ENCODE measurements around the gene ELK1. TPM values are rescaled to one million over a fixed set of nuclear protein-coding genes. Genes with fewer than 3 reads are reported as not detected.

Gene ELK1
- total and polyA plus RNA-seq, 2 experiments from 2014 or later = 19.2 to 39.5 TPM

DNA sequence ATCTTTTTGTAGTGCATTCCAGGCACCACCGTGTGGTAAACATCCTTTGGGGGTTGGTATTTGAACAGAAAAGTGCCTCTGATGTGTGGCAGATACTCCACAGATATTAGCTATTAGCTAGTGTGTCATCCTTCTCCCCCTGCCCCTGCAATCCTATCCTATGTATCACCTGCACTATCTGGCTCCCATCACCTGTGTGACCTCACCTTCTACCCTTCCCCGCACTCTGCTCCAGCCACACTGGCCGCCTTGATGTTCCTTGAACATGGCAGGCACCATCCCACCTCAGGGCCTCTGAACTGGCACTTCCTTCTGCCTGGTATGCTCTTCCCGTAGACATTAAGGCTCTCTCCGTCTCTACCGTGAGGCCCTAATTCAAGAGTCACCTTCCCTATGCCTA, 3.7 kb downstream of the ELK1 start:
- Histone ChIP-seq H3F3A (replicated peaks; ENCODE audit: low read depth) (no peaks in the 10 kb centered on the region), H4K20me1 (replicated peaks; ENCODE audit: insufficient read depth) (no peaks in the 10 kb centered on the region; the same call in 1 of the 2 replicates), H2AFZ (no peak overlapping the region), H3K27ac (ENCODE audit: low read depth) (no peak overlapping the region), H3K4me3 (no peak overlapping the region), H3K79me2 (replicated peaks; ENCODE audit: insufficient read depth) (peaks cover 34% of the 10 kb centered on the region), H3K9me2 (ENCODE audit: insufficient read depth) (no peaks in the 10 kb centered on the region), H3K4me1 (ENCODE audit: insufficient read depth) (peaks cover 2% of the 10 kb centered on the region; the same call in 1 of the 2 replicates), H3K36me3 (ENCODE audit: insufficient read depth) (no peaks in the 10 kb centered on the region; the same call in 1 of the 2 replicates), H3K4me2 (no peak overlapping the region), H3K27me3 (ENCODE audit: insufficient read depth) (no peaks in the 10 kb centered on the region)
- Mint-ChIP-seq H3K9me3 (peaks cover 2% of the 10 kb centered on the region; the same call in 1 of the 3 replicates), H3K4me1 (peaks cover 23% of the 10 kb centered on the region), H3K4me3 (no peak overlapping the region), H3K27ac (no peak overlapping the region), H3K27me3 (ENCODE audit: insufficient read depth, low read depth, poor library complexity) (peaks cover 13% of the 10 kb centered on the region), H3K36me3 (ENCODE audit: low read depth) (peaks cover 22% of the 10 kb centered on the region)
- DNase-seq (ENCODE audit: low spot score) = no peak
- no peak for ATAC-seq
- TF ChIP-seq NANOG (IDR thresholded peaks at IDR 0.05; ENCODE audit: borderline replicate concordance) = no peak
- no peak for TF ChIP-seq ZNF331 (CRISPR knock-in tag; IDR thresholded peaks at IDR 0.05; ENCODE audit: low read depth)
- TF ChIP-seq POLR2AphosphoS5 (IDR thresholded peaks at IDR 0.05; ENCODE audit: low read depth) = no peak
- no peak for TF ChIP-seq STAT1 (IDR thresholded peaks at IDR 0.05; ENCODE audit: unreplicated experiment)
- TF ChIP-seq, protein P1, sequence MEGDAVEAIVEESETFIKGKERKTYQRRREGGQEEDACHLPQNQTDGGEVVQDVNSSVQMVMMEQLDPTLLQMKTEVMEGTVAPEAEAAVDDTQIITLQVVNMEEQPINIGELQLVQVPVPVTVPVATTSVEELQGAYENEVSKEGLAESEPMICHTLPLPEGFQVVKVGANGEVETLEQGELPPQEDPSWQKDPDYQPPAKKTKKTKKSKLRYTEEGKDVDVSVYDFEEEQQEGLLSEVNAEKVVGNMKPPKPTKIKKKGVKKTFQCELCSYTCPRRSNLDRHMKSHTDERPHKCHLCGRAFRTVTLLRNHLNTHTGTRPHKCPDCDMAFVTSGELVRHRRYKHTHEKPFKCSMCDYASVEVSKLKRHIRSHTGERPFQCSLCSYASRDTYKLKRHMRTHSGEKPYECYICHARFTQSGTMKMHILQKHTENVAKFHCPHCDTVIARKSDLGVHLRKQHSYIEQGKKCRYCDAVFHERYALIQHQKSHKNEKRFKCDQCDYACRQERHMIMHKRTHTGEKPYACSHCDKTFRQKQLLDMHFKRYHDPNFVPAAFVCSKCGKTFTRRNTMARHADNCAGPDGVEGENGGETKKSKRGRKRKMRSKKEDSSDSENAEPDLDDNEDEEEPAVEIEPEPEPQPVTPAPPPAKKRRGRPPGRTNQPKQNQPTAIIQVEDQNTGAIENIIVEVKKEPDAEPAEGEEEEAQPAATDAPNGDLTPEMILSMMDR (conservative IDR thresholded peaks at IDR 0.05; ENCODE audit: low read depth in 2 of 2) = no peak
- TF ChIP-seq, protein P2, sequence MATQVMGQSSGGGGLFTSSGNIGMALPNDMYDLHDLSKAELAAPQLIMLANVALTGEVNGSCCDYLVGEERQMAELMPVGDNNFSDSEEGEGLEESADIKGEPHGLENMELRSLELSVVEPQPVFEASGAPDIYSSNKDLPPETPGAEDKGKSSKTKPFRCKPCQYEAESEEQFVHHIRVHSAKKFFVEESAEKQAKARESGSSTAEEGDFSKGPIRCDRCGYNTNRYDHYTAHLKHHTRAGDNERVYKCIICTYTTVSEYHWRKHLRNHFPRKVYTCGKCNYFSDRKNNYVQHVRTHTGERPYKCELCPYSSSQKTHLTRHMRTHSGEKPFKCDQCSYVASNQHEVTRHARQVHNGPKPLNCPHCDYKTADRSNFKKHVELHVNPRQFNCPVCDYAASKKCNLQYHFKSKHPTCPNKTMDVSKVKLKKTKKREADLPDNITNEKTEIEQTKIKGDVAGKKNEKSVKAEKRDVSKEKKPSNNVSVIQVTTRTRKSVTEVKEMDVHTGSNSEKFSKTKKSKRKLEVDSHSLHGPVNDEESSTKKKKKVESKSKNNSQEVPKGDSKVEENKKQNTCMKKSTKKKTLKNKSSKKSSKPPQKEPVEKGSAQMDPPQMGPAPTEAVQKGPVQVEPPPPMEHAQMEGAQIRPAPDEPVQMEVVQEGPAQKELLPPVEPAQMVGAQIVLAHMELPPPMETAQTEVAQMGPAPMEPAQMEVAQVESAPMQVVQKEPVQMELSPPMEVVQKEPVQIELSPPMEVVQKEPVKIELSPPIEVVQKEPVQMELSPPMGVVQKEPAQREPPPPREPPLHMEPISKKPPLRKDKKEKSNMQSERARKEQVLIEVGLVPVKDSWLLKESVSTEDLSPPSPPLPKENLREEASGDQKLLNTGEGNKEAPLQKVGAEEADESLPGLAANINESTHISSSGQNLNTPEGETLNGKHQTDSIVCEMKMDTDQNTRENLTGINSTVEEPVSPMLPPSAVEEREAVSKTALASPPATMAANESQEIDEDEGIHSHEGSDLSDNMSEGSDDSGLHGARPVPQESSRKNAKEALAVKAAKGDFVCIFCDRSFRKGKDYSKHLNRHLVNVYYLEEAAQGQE (IDR thresholded peaks at IDR 0.05; ENCODE audit: unreplicated experiment) = no peak
- TF ChIP-seq, protein P3, sequence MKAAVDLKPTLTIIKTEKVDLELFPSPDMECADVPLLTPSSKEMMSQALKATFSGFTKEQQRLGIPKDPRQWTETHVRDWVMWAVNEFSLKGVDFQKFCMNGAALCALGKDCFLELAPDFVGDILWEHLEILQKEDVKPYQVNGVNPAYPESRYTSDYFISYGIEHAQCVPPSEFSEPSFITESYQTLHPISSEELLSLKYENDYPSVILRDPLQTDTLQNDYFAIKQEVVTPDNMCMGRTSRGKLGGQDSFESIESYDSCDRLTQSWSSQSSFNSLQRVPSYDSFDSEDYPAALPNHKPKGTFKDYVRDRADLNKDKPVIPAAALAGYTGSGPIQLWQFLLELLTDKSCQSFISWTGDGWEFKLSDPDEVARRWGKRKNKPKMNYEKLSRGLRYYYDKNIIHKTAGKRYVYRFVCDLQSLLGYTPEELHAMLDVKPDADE (IDR thresholded peaks at IDR 0.05) = no peak

DNA sequence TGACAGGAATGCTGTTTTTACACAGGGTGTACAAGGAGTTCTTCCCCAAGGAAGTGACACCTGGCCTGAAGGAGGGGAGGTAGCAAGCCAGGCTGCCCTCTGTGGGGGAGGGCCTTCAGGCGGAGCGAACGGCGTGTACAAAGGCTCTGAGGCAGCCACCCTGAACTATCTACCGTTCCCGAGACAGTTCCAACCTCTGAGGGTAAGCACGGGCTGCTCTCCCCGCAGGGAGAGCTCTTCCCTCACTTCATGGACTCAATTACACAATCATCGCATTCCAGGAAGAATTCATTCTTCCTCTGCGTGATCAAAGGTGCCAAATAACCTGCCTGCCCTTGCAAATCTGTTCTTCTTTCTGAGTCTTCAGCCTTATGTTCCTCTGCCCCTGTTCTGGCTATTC, 4.8 kb downstream of the ELK1 start:
- peaks cover 10% of the 10 kb centered on the region for H3K27me3 Mint-ChIP-seq (ENCODE audit: insufficient read depth, low read depth, poor library complexity)
- no peak overlapping the region for H3K4me2 ChIP-seq
- no peak overlapping the region for H3K4me3 ChIP-seq
- peaks cover 29% of the 10 kb centered on the region for H3K36me3 Mint-ChIP-seq (ENCODE audit: low read depth)
- H3K4me1 Mint-ChIP-seq = peaks cover 15% of the 10 kb centered on the region
- no peak for ATAC-seq
- H3K27ac Mint-ChIP-seq = no peak overlapping the region
- no peak overlapping the region for H2AFZ ChIP-seq
- DNase-seq (ENCODE audit: low spot score) = no peak
- H3K79me2 ChIP-seq (replicated peaks; ENCODE audit: insufficient read depth) = peaks cover 34% of the 10 kb centered on the region
- no peaks in the 10 kb centered on the region for H3K9me2 ChIP-seq (ENCODE audit: insufficient read depth)
- no peaks in the 10 kb centered on the region for H3K27me3 ChIP-seq (ENCODE audit: insufficient read depth)
- no peak overlapping the region for H3K4me3 Mint-ChIP-seq
- H3K36me3 ChIP-seq (ENCODE audit: insufficient read depth) = no peaks in the 10 kb centered on the region; the same call in 1 of the 2 replicates
- H3K27ac ChIP-seq (ENCODE audit: low read depth) = no peak overlapping the region
- peaks cover 6% of the 10 kb centered on the region; the same call in 2 of the 3 replicates for H3K9me3 Mint-ChIP-seq
- no peaks in the 10 kb centered on the region; the same call in 1 of the 2 replicates for H3K4me1 ChIP-seq (ENCODE audit: insufficient read depth)
- no peaks in the 10 kb centered on the region for H3F3A ChIP-seq (replicated peaks; ENCODE audit: low read depth)
- no peaks in the 10 kb centered on the region; the same call in 1 of the 2 replicates for H4K20me1 ChIP-seq (replicated peaks; ENCODE audit: insufficient read depth)
- TF ChIP-seq EZH2 (IDR thresholded peaks at IDR 0.05; ENCODE audit: low read depth, unreplicated experiment) = no peak
- TF ChIP-seq, protein P2 (IDR thresholded peaks at IDR 0.05; ENCODE audit: unreplicated experiment) = no peak
- TF ChIP-seq NANOG (IDR thresholded peaks at IDR 0.05; ENCODE audit: borderline replicate concordance) = no peak
- TF ChIP-seq STAT1 (IDR thresholded peaks at IDR 0.05; ENCODE audit: unreplicated experiment) = no peak
- no peak for TF ChIP-seq ZNF331 (CRISPR knock-in tag; IDR thresholded peaks at IDR 0.05; ENCODE audit: low read depth)
- no peak for TF ChIP-seq CREB1 (CRISPR knock-in tag; IDR thresholded peaks at IDR 0.05; ENCODE audit: low read depth)
- TF ChIP-seq, protein P1 (conservative IDR thresholded peaks at IDR 0.05; ENCODE audit: low read depth in 2 of 2) = no peak
- no peak for TF ChIP-seq JUNB (IDR thresholded peaks at IDR 0.05; ENCODE audit: unreplicated experiment)

Data from GM23338 (cell line).